Lower leg skin (tissue), 3 donors: Measurements from ENCODE around the gene TREML4.

Experiments used
- POLR2A ChIP-seq, 2 donors: fragments of 450-650 bp; IDR thresholded peaks; one replicate each; pipeline ENCODE4 v1.6.1; 2016 to 2017; ENCODE audit warnings: antibody characterized with exemption in 2 of 2, mild to moderate bottlenecking in 1 of 2, moderate library complexity in 1 of 2
- TF ChIP-seq, protein P1 (sequence below), 3 donors: fragments of 450-650 bp; IDR thresholded peaks; one replicate each; pipeline ENCODE4 v1.5.1; 2016; ENCODE audit warnings: antibody characterized with exemption in 3 of 3, mild to moderate bottlenecking in 3 of 3, moderate library complexity in 2 of 3

DNA sequence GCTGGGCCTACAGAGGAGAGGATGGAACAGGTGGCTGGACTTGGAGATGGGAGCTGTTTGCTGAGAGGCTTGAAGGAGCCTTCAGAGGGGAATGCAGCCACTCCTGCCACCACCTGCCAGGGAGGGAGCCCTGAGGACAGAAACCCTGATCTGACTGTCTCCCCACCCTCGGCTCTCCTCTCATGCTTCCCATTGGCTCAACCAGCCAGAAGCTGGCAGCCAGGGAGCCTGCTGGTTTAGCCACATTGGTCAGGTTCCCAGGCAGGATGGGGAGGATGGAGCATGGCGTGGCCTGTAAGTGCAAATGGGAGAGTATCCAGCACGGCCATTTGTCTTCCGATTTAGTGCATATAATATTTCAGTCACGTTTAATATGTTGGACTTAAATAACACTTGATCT, 45.6 kb downstream of the TREML4 start:
- TF ChIP-seq, protein P1, sequence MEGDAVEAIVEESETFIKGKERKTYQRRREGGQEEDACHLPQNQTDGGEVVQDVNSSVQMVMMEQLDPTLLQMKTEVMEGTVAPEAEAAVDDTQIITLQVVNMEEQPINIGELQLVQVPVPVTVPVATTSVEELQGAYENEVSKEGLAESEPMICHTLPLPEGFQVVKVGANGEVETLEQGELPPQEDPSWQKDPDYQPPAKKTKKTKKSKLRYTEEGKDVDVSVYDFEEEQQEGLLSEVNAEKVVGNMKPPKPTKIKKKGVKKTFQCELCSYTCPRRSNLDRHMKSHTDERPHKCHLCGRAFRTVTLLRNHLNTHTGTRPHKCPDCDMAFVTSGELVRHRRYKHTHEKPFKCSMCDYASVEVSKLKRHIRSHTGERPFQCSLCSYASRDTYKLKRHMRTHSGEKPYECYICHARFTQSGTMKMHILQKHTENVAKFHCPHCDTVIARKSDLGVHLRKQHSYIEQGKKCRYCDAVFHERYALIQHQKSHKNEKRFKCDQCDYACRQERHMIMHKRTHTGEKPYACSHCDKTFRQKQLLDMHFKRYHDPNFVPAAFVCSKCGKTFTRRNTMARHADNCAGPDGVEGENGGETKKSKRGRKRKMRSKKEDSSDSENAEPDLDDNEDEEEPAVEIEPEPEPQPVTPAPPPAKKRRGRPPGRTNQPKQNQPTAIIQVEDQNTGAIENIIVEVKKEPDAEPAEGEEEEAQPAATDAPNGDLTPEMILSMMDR (IDR thresholded peaks at IDR 0.05), result no peak
- TF ChIP-seq POLR2A (IDR thresholded peaks at IDR 0.05), result no peak
